Activated CD8-positive, alpha-beta memory T cell treated with anti-CD3 and anti-CD28 coated beads for 4 hours (primary cell): ENCODE results near the gene INPP4B.

Source experiments
- DNase-seq, 2 donors: peaks; one replicate each; pipeline ENCODE4 v3.0.0-alpha.2; 2020; ENCODE audit warnings: low read depth in 2 of 2

Gene INPP4B

GRCh38 chr4:142846108-142846728, at the start of gene INPP4B:
Gene INPP4B (minus strand): TSS chr4:142846301.
- DNase-seq, result peak in 1 of 2 donors; percentile 3

- no peak for DNase-seq
These were observed 46.9 kb upstream of the INPP4B start for GRCh38 chr4:142893012-142893411.

GRCh38 chr4:142886566-142886965, 40.5 kb upstream of the INPP4B start:
- DNase-seq, result no peak

GRCh38 chr4:142883040-142883832, 37.1 kb upstream of the INPP4B start:
- DNase-seq, result no peak

- DNase-seq, result no peak
These were observed 36.1 kb upstream of the INPP4B start for GRCh38 chr4:142882159-142882558.

- no peak for DNase-seq
These were observed 35.2 kb upstream of the INPP4B start for GRCh38 chr4:142881331-142881730.

- no peak for DNase-seq
These were observed 29.0 kb upstream of the INPP4B start for GRCh38 chr4:142875117-142875516.

GRCh38 chr4:142874684-142875083, 28.6 kb upstream of the INPP4B start:
- no peak for DNase-seq

GRCh38 chr4:142866685-142867084, 20.6 kb upstream of the INPP4B start:
- DNase-seq, result no peak

GRCh38 chr4:142861351-142861750, 15.2 kb upstream of the INPP4B start:
- DNase-seq, result no peak

GRCh38 chr4:142858965-142859364, 12.9 kb upstream of the INPP4B start:
- DNase-seq, result no peak

GRCh38 chr4:142858446-142858845, 12.3 kb upstream of the INPP4B start:
- DNase-seq, result no peak

- DNase-seq, result no peak
These were observed 10.5 kb upstream of the INPP4B start for GRCh38 chr4:142856576-142856975.

- DNase-seq, result no peak
These were observed 4.4 kb upstream of the INPP4B start for GRCh38 chr4:142850478-142850877.

- DNase-seq, result peak; percentile 31 to 51
These were observed 862 bp upstream of the INPP4B start for GRCh38 chr4:142846729-142847596.

- DNase-seq, result no peak
These were observed 601 bp downstream of the INPP4B start for GRCh38 chr4:142845293-142846107.

GRCh38 chr4:142844782-142845181, 1.3 kb downstream of the INPP4B start:
- no peak for DNase-seq

GRCh38 chr4:142840516-142841123, 5.5 kb downstream of the INPP4B start:
- DNase-seq, result no peak

GRCh38 chr4:142838778-142839177, 7.3 kb downstream of the INPP4B start:
- no peak for DNase-seq

- no peak for DNase-seq
These were observed 14.1 kb downstream of the INPP4B start for GRCh38 chr4:142832022-142832421.
